ENCODE results near the gene PPP2R3C. TPM values are rescaled to one million over a fixed set of nuclear protein-coding genes. Genes with fewer than 3 reads are reported as not detected.
"Not testable (repeated sequence)": the region's sequence is repeated elsewhere in the genome, so short reads cannot be mapped to it uniquely, and the experiment has no call there.

PPP2R3C gene
- total RNA-seq (2014; rRNA removed; shearing (Covaris generic)), result 28.8 and 32.3 TPM in 2 replicates

GRCh38 chr14:35121887-35122695, at the start of gene PPP2R3C, which contains the start of gene PRORP:
TSS of gene PPP2R3C (minus strand) at chr14:35121990. CDS start at chr14:35121959, 31 bp downstream.
TSS of gene PRORP (plus strand) at chr14:35122552. CDS start at chr14:35123246, 694 bp downstream.
- H3K27me3 ChIP-seq (ENCODE audit: control insufficient read depth, insufficient read depth, low read length), result no peaks in the 10 kb centered on the region
- DNase-seq, result peak; percentile 92
- H3K4me3 ChIP-seq (ENCODE audit: insufficient read depth, low read depth, low read length), result peak within 1 kb of the TSS; percentile 66
- H3K36me3 ChIP-seq (replicated peaks; ENCODE audit: control insufficient read depth, insufficient read depth, low read length), result no peaks in the 10 kb centered on the region

GRCh38 chr14:35167496-35167895, 45.7 kb upstream of the PPP2R3C start:
- Histone ChIP-seq H3K27me3 (ENCODE audit: control insufficient read depth, insufficient read depth, low read length) (no peaks in the 10 kb centered on the region), H3K36me3 (replicated peaks; ENCODE audit: control insufficient read depth, insufficient read depth, low read length) (no peaks in the 10 kb centered on the region), H3K4me3 (ENCODE audit: insufficient read depth, low read depth, low read length) (no peak overlapping the region)
- no peak for DNase-seq

GRCh38 chr14:35164849-35165248, 43.1 kb upstream of the PPP2R3C start:
- no peak for DNase-seq
- no peak overlapping the region for H3K4me3 ChIP-seq (ENCODE audit: insufficient read depth, low read depth, low read length)
- H3K36me3 ChIP-seq (replicated peaks; ENCODE audit: control insufficient read depth, insufficient read depth, low read length), result no peaks in the 10 kb centered on the region

GRCh38 chr14:35163384-35163783, 41.6 kb upstream of the PPP2R3C start:
- Histone ChIP-seq H3K27me3 (ENCODE audit: control insufficient read depth, insufficient read depth, low read length) (no peaks in the 10 kb centered on the region), H3K36me3 (replicated peaks; ENCODE audit: control insufficient read depth, insufficient read depth, low read length) (no peaks in the 10 kb centered on the region), H3K4me3 (ENCODE audit: insufficient read depth, low read depth, low read length) (no peak overlapping the region)
- DNase-seq, result no peak

More at GRCh38 chr14:35164849-35165248, 43.1 kb upstream of the PPP2R3C start:
- no peaks in the 10 kb centered on the region for H3K27me3 ChIP-seq (ENCODE audit: control insufficient read depth, insufficient read depth, low read length)

- Histone ChIP-seq H3K36me3 (replicated peaks; ENCODE audit: control insufficient read depth, insufficient read depth, low read length) (no peaks in the 10 kb centered on the region), H3K27me3 (ENCODE audit: control insufficient read depth, insufficient read depth, low read length) (no peaks in the 10 kb centered on the region), H3K4me3 (ENCODE audit: insufficient read depth, low read depth, low read length) (no peak overlapping the region)
- DNase-seq, result no peak
These were observed 39.4 kb upstream of the PPP2R3C start for GRCh38 chr14:35161231-35161630.

GRCh38 chr14:35159742-35160409, 38.1 kb upstream of the PPP2R3C start:
- Histone ChIP-seq H3K27me3 (ENCODE audit: control insufficient read depth, insufficient read depth, low read length) (no peaks in the 10 kb centered on the region), H3K4me3 (ENCODE audit: insufficient read depth, low read depth, low read length) (no peak overlapping the region), H3K36me3 (replicated peaks; ENCODE audit: control insufficient read depth, insufficient read depth, low read length) (no peaks in the 10 kb centered on the region)
- no peak for DNase-seq

GRCh38 chr14:35158951-35159653, 37.3 kb upstream of the PPP2R3C start:
- H3K4me3 ChIP-seq (ENCODE audit: insufficient read depth, low read depth, low read length), result no peak overlapping the region
- H3K36me3 ChIP-seq (replicated peaks; ENCODE audit: control insufficient read depth, insufficient read depth, low read length), result no peaks in the 10 kb centered on the region
- no peaks in the 10 kb centered on the region for H3K27me3 ChIP-seq (ENCODE audit: control insufficient read depth, insufficient read depth, low read length)
- no peak for DNase-seq

GRCh38 chr14:35158491-35158890, 36.7 kb upstream of the PPP2R3C start:
- DNase-seq, result no peak
- H3K27me3 ChIP-seq (ENCODE audit: control insufficient read depth, insufficient read depth, low read length), result no peaks in the 10 kb centered on the region
- H3K4me3 ChIP-seq (ENCODE audit: insufficient read depth, low read depth, low read length), result no peak overlapping the region
- H3K36me3 ChIP-seq (replicated peaks; ENCODE audit: control insufficient read depth, insufficient read depth, low read length), result no peaks in the 10 kb centered on the region

GRCh38 chr14:35155962-35156361, 34.2 kb upstream of the PPP2R3C start:
- H3K36me3 ChIP-seq (replicated peaks; ENCODE audit: control insufficient read depth, insufficient read depth, low read length), result no peaks in the 10 kb centered on the region
- H3K27me3 ChIP-seq (ENCODE audit: control insufficient read depth, insufficient read depth, low read length), result no peaks in the 10 kb centered on the region
- H3K4me3 ChIP-seq (ENCODE audit: insufficient read depth, low read depth, low read length), result no peak overlapping the region
- DNase-seq, result peak; percentile 19

GRCh38 chr14:35154016-35154415, 32.2 kb upstream of the PPP2R3C start:
- Histone ChIP-seq H3K4me3 (ENCODE audit: insufficient read depth, low read depth, low read length) (no peak overlapping the region), H3K27me3 (ENCODE audit: control insufficient read depth, insufficient read depth, low read length) (no peaks in the 10 kb centered on the region), H3K36me3 (replicated peaks; ENCODE audit: control insufficient read depth, insufficient read depth, low read length) (no peaks in the 10 kb centered on the region)
- no peak for DNase-seq

GRCh38 chr14:35152531-35152930, 30.7 kb upstream of the PPP2R3C start:
- not testable (repeated sequence) for H3K27me3 ChIP-seq (ENCODE audit: control insufficient read depth, insufficient read depth, low read length); H3K4me3 ChIP-seq (ENCODE audit: insufficient read depth, low read depth, low read length); DNase-seq; H3K36me3 ChIP-seq (replicated peaks; ENCODE audit: control insufficient read depth, insufficient read depth, low read length)

- no peak overlapping the region for H3K4me3 ChIP-seq (ENCODE audit: insufficient read depth, low read depth, low read length)
- DNase-seq, result no peak
- H3K27me3 ChIP-seq (ENCODE audit: control insufficient read depth, insufficient read depth, low read length), result no peaks in the 10 kb centered on the region
These were observed 27.4 kb upstream of the PPP2R3C start for GRCh38 chr14:35149239-35149638.

GRCh38 chr14:35147711-35148110, 25.9 kb upstream of the PPP2R3C start:
- Histone ChIP-seq H3K36me3 (replicated peaks; ENCODE audit: control insufficient read depth, insufficient read depth, low read length) (no peaks in the 10 kb centered on the region), H3K27me3 (ENCODE audit: control insufficient read depth, insufficient read depth, low read length) (no peaks in the 10 kb centered on the region), H3K4me3 (ENCODE audit: insufficient read depth, low read depth, low read length) (no peak overlapping the region)
- no peak for DNase-seq

More at GRCh38 chr14:35149239-35149638, 27.4 kb upstream of the PPP2R3C start:
- no peaks in the 10 kb centered on the region for H3K36me3 ChIP-seq (replicated peaks; ENCODE audit: control insufficient read depth, insufficient read depth, low read length)

GRCh38 chr14:35147186-35147585, 25.4 kb upstream of the PPP2R3C start:
- no peak overlapping the region for H3K4me3 ChIP-seq (ENCODE audit: insufficient read depth, low read depth, low read length)
- H3K27me3 ChIP-seq (ENCODE audit: control insufficient read depth, insufficient read depth, low read length), result no peaks in the 10 kb centered on the region
- DNase-seq, result no peak
- no peaks in the 10 kb centered on the region for H3K36me3 ChIP-seq (replicated peaks; ENCODE audit: control insufficient read depth, insufficient read depth, low read length)
